ENCODE data around the gene PPP1R37.

- no peak for TF ChIP-seq TAF1 (IDR thresholded peaks at IDR 0.05; ENCODE audit: low read depth)
- no peak for TF ChIP-seq CTCF (IDR thresholded peaks at IDR 0.05; ENCODE audit: poor library complexity, severe bottlenecking)
- TF ChIP-seq RAD21 (conservative IDR thresholded peaks at IDR 0.05) = no peak
- no peak for TF ChIP-seq POLR2AphosphoS5 (IDR thresholded peaks at IDR 0.05)
Measured at GRCh38 chr19:45050036-45050435, 42.9 kb upstream of the PPP1R37 start.
